HepG2 (cell line): ENCODE results near the gene NFE2L2. TPM values are rescaled to one million over a fixed set of nuclear protein-coding genes. Genes with fewer than 3 reads are reported as not detected.
A peak's percentile ranks its signal among the peaks of the same experiment; 100 is the strongest.

ENCODE experiments used
- ARNT2 ChIP-seq: sonication (generic); formaldehyde crosslinking; IDR thresholded peaks from 2 replicates; pipeline ENCODE4 v1.8.0; 2022; ENCODE audit warnings: mild to moderate bottlenecking, low read depth, missing genetic modification reagents, moderate library complexity
- ARNTL ChIP-seq: sonication (generic); formaldehyde crosslinking; IDR thresholded peaks from 2 replicates; pipeline ENCODE4 v1.4.0; 2020; ENCODE audit warnings: mild to moderate bottlenecking, missing genetic modification reagents
- ATF7-NPFF ChIP-seq: sonication (generic); formaldehyde crosslinking; IDR thresholded peaks from 2 replicates; pipeline ENCODE4 v1.8.1; 2023; ENCODE audit warnings: mild to moderate bottlenecking, low read depth, missing genetic modification reagents, moderate library complexity
- BRCA1 ChIP-seq: sonication (generic); formaldehyde crosslinking; IDR thresholded peaks from 2 replicates; pipeline ENCODE4 v1.4.0; 2020; ENCODE audit warnings: missing genetic modification reagents
- FOXP1 ChIP-seq, 2 experiments: fragments of 450-650 bp in 1 of 2; IDR thresholded peaks; 2 replicates each; pipeline ENCODE4 v1.6.1; 2017 to 2018; ENCODE audit warnings: antibody characterized with exemption in 1 of 2
- GATA4 ChIP-seq: sonication (generic); IDR thresholded peaks from 2 replicates; pipeline ENCODE4 v1.6.1; 2016; ENCODE audit warnings: antibody characterized with exemption, low read depth, borderline replicate concordance
- MAFF ChIP-seq: IDR thresholded peaks from 2 replicates; pipeline ENCODE4 v1.6.1; 2011; ENCODE audit warnings: low read depth, low read length, improper control_type of control experiment
- MIXL1 ChIP-seq: IDR thresholded peaks from 2 replicates; pipeline ENCODE4 v1.6.1; 2016
- NCOA2 ChIP-seq: sonication (generic); formaldehyde crosslinking; IDR thresholded peaks from 2 replicates; pipeline ENCODE4 v1.8.0; 2022; ENCODE audit warnings: inconsistent platforms
- NCOR1 ChIP-seq: fragments of 200-600 bp; sonication (generic); IDR thresholded peaks from 2 replicates; pipeline ENCODE4 v1.7.0; 2017; ENCODE audit warnings: antibody characterized with exemption, low read length, borderline replicate concordance
- NFKB2 ChIP-seq: sonication (generic); formaldehyde crosslinking; IDR thresholded peaks from 2 replicates; pipeline ENCODE4 v1.4.0; 2020; ENCODE audit warnings: missing genetic modification reagents, borderline replicate concordance
- NR2F1 ChIP-seq, 2 experiments: fragments of 450-650 bp in 1 of 2; formaldehyde crosslinking in 1 of 2; IDR thresholded peaks; 2 replicates each; pipeline versions ENCODE4 v1.5.0 to v1.6.1; 2016 to 2020; ENCODE audit warnings: mild to moderate bottlenecking in 1 of 2, missing compliant biosample characterization in 1 of 2, missing genetic modification reagents in 1 of 2, moderate library complexity in 1 of 2
- POLR2AphosphoS5 ChIP-seq: IDR thresholded peaks from 2 replicates; pipeline ENCODE4 v1.6.1; 2012; ENCODE audit warnings: low read depth, low read length
- PPARG ChIP-seq: conservative IDR thresholded peaks from 2 replicates; pipeline ENCODE4 v1.6.1; 2016; ENCODE audit warnings: missing biosample characterization, missing genetic modification reagents
- SATB2 ChIP-seq: sonication (generic); formaldehyde crosslinking; IDR thresholded peaks from 2 replicates; pipeline ENCODE4 v1.5.0; 2020; ENCODE audit warnings: missing genetic modification reagents
- SKI ChIP-seq: fragments of 450-650 bp; IDR thresholded peaks from one replicate; pipeline ENCODE4 v1.6.1; 2018; ENCODE audit warnings: mild to moderate bottlenecking; ENCODE audit not compliant: partially characterized antibody
- TEAD3 ChIP-seq: optimal IDR thresholded peaks from 2 replicates; pipeline ENCODE3; 2016; ENCODE audit warnings: borderline replicate concordance
- ZKSCAN8 ChIP-seq: IDR thresholded peaks from 2 replicates; pipeline ENCODE4 v1.6.1; 2016; ENCODE audit warnings: borderline replicate concordance, missing genetic modification reagents, missing compliant biosample characterization
- ZMYM2 ChIP-seq: sonication (generic); formaldehyde crosslinking; IDR thresholded peaks from 2 replicates; pipeline ENCODE4 v1.8.0; 2022; ENCODE audit warnings: mild to moderate bottlenecking, missing genetic modification reagents
- ZNF317 ChIP-seq: sonication (generic); formaldehyde crosslinking; IDR thresholded peaks from 2 replicates; pipeline ENCODE4 v1.5.0; 2020; ENCODE audit warnings: mild to moderate bottlenecking, missing genetic modification reagents
- polyA plus RNA-seq, 8 experiments: library from polyadenylated mRNA; depleted of rRNA in 3 of 8; stranded (reverse) in 7 of 8; unstranded in 1 of 8; fragments of >200 nt; fragmentation: Illumina TruSeq in 4 of 8; extraction: Trizol in 4 of 8; gene quantifications; 2 replicates each; pipeline versions ENCODE4 v1.2.1 to v1.2.3, GENCODE V29; 2011 to 2016; ENCODE audit warnings: low read depth in 4 of 8, missing spikeins in 1 of 8, mixed read lengths in 1 of 8; ENCODE audit not compliant: insufficient read depth in 1 of 8
- total RNA-seq, 5 experiments: library from RNA; depleted of rRNA; stranded (reverse); fragments of >200 nt; fragmentation: Illumina TruSeq; extraction: Trizol; gene quantifications; 2 replicates each; pipeline ENCODE4 v1.2.3, GENCODE V29; 2016; ENCODE audit warnings: low read depth in 1 of 5
- TF ChIP-seq, protein P1 (sequence below): sonication (generic); formaldehyde crosslinking; IDR thresholded peaks from 2 replicates; pipeline ENCODE4 v1.4.0; 2020; ENCODE audit warnings: missing genetic modification reagents, borderline replicate concordance
- TF ChIP-seq, protein P2 (sequence below): sonication (generic); formaldehyde crosslinking; IDR thresholded peaks from 2 replicates; pipeline ENCODE4 v1.4.0; 2020; ENCODE audit warnings: missing genetic modification reagents, borderline replicate concordance
- TF ChIP-seq, protein P3 (sequence below): sonication (generic); formaldehyde crosslinking; IDR thresholded peaks from 2 replicates; pipeline ENCODE4 v1.5.0; 2020; ENCODE audit warnings: missing genetic modification reagents, mild to moderate bottlenecking, borderline replicate concordance

Gene NFE2L2
- total and polyA plus RNA-seq, 2 of the 13 experiments (the other 11 are each of a cell fraction or from before 2014, with no cell fraction given), result 84.6 to 215 TPM

DNA sequence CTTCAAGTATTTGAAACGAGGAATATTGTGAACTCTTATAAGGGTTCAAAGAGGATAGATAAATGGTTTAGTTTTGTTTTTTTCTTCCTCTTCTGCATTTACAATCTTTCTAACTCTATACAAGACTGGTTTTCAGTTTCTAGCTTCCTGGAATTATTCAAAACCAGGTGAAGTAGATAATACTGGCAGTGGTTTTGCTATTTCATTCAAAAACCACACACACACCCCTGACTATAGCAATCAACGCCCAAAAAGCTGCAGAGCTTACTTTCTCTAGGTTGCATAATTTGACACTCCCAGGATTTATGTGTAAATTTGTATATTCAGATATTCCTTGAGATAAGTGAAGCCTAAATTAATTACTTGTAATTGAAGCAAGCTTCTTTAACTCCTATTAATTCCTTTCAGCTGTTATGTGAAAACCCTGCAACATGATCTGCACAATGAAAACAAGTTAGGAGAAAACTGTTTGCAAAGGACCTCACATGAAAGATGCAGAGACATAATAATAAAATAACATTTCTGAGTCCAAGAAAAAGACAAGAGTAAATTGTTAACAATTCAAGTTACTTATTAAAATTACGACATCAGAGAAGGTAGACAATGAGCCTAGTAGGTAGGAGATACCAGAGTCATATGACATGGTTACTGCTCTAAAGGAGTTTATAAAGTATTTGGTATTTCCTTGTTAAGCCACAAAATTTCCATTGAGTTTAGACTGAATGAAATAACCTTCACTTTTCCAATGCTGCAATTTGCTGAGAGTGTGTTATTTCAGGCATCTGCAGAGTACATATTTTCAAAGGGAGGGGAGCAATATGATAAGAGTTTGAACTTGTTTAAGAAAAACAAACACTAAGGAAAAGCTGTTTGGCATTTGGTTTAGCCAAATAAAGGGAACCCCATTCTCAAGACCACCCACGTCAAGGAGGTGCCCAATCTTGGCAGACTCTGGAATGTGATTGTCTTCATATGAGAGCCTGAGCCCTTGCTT, 1.6 kb upstream of the NFE2L2 start (continued):
- TF ChIP-seq NFKB2 (CRISPR knock-in tag) (no peak), ZNF317 (CRISPR knock-in tag) (0 out of 2 replicates have a peak, but pooled peaks have one; percentile 25), NCOA2 (CRISPR knock-in tag) (peak; percentile 88), NR2F1 (CRISPR knock-in tag; IDR thresholded peaks at IDR 0.05) (0 out of 4 replicates have a peak, but pooled peaks of 1 of the 2 experiments have one; percentile 6), ARNT2 (CRISPR knock-in tag) (peak; percentile 32; the same call in 1 of the 2 replicates), TEAD3 (CRISPR knock-in tag) (peak; percentile 79), ZMYM2 (no peak), PPARG (CRISPR knock-in tag) (peak; percentile 16; the same call in 1 of the 2 replicates), MAFF (peak; percentile 79), NCOR1 (0 out of 2 replicates have a peak, but pooled peaks have one; percentile 23), MIXL1 (CRISPR knock-in tag) (0 out of 2 replicates have a peak, but pooled peaks have one; percentile 6), SKI (no peak), ATF7-NPFF (CRISPR knock-in tag) (no peak), FOXP1 (IDR thresholded peaks at IDR 0.05) (no peak), FOXP1 (CRISPR knock-in tag; IDR thresholded peaks at IDR 0.05) (peak; percentile 67; the same call in 1 of the 2 replicates), BRCA1 (no peak; the same call in 1 of the 2 replicates), ARNTL (CRISPR knock-in tag) (no peak), SATB2 (CRISPR knock-in tag) (0 out of 2 replicates have a peak, but pooled peaks have one; percentile 5), POLR2AphosphoS5 (peak; percentile 26; the same call in 1 of the 2 replicates), ZKSCAN8 (peak; percentile 62; the same call in 1 of the 2 replicates), GATA4 (peak; percentile 80)
- TF ChIP-seq, protein P1, sequence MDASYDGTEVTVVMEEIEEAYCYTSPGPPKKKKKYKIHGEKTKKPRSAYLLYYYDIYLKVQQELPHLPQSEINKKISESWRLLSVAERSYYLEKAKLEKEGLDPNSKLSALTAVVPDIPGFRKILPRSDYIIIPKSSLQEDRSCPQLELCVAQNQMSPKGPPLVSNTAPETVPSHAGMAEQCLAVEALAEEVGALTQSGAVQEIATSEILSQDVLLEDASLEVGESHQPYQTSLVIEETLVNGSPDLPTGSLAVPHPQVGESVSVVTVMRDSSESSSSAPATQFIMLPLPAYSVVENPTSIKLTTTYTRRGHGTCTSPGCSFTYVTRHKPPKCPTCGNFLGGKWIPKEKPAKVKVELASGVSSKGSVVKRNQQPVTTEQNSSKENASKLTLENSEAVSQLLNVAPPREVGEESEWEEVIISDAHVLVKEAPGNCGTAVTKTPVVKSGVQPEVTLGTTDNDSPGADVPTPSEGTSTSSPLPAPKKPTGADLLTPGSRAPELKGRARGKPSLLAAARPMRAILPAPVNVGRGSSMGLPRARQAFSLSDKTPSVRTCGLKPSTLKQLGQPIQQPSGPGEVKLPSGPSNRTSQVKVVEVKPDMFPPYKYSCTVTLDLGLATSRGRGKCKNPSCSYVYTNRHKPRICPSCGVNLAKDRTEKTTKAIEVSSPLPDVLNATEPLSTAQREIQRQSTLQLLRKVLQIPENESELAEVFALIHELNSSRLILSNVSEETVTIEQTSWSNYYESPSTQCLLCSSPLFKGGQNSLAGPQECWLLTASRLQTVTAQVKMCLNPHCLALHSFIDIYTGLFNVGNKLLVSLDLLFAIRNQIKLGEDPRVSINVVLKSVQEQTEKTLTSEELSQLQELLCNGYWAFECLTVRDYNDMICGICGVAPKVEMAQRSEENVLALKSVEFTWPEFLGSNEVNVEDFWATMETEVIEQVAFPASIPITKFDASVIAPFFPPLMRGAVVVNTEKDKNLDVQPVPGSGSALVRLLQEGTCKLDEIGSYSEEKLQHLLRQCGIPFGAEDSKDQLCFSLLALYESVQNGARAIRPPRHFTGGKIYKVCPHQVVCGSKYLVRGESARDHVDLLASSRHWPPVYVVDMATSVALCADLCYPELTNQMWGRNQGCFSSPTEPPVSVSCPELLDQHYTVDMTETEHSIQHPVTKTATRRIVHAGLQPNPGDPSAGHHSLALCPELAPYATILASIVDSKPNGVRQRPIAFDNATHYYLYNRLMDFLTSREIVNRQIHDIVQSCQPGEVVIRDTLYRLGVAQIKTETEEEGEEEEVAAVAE (CRISPR knock-in tag), result peak; percentile 54; the same call in 1 of the 2 replicates
- TF ChIP-seq, protein P2, sequence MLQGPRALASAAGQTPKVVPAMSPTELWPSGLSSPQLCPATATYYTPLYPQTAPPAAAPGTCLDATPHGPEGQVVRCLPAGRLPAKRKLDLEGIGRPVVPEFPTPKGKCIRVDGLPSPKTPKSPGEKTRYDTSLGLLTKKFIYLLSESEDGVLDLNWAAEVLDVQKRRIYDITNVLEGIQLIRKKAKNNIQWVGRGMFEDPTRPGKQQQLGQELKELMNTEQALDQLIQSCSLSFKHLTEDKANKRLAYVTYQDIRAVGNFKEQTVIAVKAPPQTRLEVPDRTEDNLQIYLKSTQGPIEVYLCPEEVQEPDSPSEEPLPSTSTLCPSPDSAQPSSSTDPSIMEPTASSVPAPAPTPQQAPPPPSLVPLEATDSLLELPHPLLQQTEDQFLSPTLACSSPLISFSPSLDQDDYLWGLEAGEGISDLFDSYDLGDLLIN (CRISPR knock-in tag), result no peak
- TF ChIP-seq, protein P3, sequence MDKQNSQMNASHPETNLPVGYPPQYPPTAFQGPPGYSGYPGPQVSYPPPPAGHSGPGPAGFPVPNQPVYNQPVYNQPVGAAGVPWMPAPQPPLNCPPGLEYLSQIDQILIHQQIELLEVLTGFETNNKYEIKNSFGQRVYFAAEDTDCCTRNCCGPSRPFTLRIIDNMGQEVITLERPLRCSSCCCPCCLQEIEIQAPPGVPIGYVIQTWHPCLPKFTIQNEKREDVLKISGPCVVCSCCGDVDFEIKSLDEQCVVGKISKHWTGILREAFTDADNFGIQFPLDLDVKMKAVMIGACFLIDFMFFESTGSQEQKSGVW (CRISPR knock-in tag), result no peak
